T-helper 1 cell treated with Interleukin-12 subunit alpha and Interleukin-12 subunit beta and Interleukin-4 antibody, amounts not matched to agents 30 μg/mL and 1 μg/mL, for 36 hours (primary cell): Measurements from ENCODE around the gene CDH26.
"Not testable (repeated sequence)": the region's sequence is repeated elsewhere in the genome, so short reads cannot be mapped to it uniquely, and the experiment has no call there.

ENCODE experiments used
- H3K27ac Mint-ChIP-seq: one replicate; pipeline ENCODE4 v1.8.0; 2021; ENCODE audit warnings: mild to moderate bottlenecking, mixed read lengths
- H3K27me3 Mint-ChIP-seq: one replicate; pipeline ENCODE4 v1.8.0; 2021; ENCODE audit warnings: low read depth, mixed read lengths
- H3K36me3 Mint-ChIP-seq: one replicate; pipeline ENCODE4 v1.8.0; 2021; ENCODE audit warnings: low read depth, mixed read lengths
- H3K4me1 Mint-ChIP-seq: one replicate; pipeline ENCODE4 v1.8.0; 2021; ENCODE audit warnings: low read depth, mixed read lengths
- H3K4me3 Mint-ChIP-seq: one replicate; pipeline ENCODE4 v1.8.0; 2021; ENCODE audit warnings: mild to moderate bottlenecking, moderate library complexity, mixed read lengths
- H3K9me3 Mint-ChIP-seq: one replicate; pipeline ENCODE4 v1.8.0; 2021; ENCODE audit warnings: mixed read lengths

CDH26 gene

GRCh38 chr20:59949911-59950310 is 8.3 kb upstream of the CDH26 start:
- H3K27me3 Mint-ChIP-seq, result no peaks in the 10 kb centered on the region
- H3K27ac Mint-ChIP-seq, result no peak overlapping the region
- no peaks in the 10 kb centered on the region for H3K9me3 Mint-ChIP-seq
- H3K36me3 Mint-ChIP-seq, result peaks cover 4% of the 10 kb centered on the region
- H3K4me3 Mint-ChIP-seq, result no peak overlapping the region
- peaks cover 9% of the 10 kb centered on the region for H3K4me1 Mint-ChIP-seq

DNA sequence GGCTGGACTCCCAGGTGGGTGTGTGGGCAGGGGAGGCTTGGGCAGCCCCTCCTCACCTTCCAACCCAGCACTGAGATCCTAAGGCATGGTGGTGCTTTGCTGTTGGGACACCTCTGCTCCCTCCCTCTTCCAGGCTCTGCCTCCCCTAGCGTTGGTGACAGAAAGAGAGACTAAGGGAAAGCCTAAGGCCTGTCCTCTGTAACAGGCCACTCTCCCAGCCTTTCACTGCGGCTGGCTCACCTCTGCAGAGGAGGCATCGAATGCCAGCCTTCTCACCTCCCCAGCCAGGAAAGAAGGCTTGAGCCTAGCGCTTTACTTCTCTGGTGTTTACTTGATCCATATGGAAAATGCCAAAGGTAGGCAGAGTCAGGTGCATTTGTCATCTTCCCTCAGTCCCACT is 3.5 kb upstream of the CDH26 start:
- Mint-ChIP-seq H3K27ac (no peak overlapping the region), H3K36me3 (peaks cover 1% of the 10 kb centered on the region), H3K9me3 (no peaks in the 10 kb centered on the region), H3K4me3 (no peak overlapping the region), H3K4me1 (no peaks in the 10 kb centered on the region), H3K27me3 (no peaks in the 10 kb centered on the region)

- no peaks in the 10 kb centered on the region for H3K9me3 Mint-ChIP-seq
- H3K27ac Mint-ChIP-seq, result no peak overlapping the region
- no peak overlapping the region for H3K4me3 Mint-ChIP-seq
- H3K4me1 Mint-ChIP-seq, result no peaks in the 10 kb centered on the region
- H3K27me3 Mint-ChIP-seq, result no peaks in the 10 kb centered on the region
- H3K36me3 Mint-ChIP-seq, result peaks cover 1% of the 10 kb centered on the region
Measured at GRCh38 chr20:59955131-59955796, 3.0 kb upstream of the CDH26 start.

DNA sequence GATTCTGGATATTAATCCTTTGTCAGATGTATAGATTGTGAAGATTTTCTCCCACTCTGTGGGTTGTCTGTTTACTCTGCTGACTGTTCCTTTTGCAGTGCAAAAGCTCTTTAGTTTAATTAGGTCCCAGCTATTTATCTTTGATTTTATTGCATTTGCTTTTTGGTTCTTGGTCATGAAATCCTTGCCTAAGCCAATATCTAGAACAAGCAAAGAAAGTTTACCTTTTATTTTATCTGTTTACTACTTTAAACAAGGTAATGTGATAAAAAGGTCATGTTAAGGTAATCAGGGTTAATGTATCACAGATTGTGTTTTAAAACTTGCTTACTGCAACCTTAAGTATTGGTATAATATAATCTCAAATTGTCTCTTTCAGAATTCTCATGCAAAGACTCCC is 655 bp upstream of the CDH26 start:
- H3K36me3 Mint-ChIP-seq, H3K27ac Mint-ChIP-seq, H3K4me1 Mint-ChIP-seq, H3K27me3 Mint-ChIP-seq, H3K9me3 Mint-ChIP-seq, H3K4me3 Mint-ChIP-seq: not testable (repeated sequence)

- Mint-ChIP-seq H3K27ac (no peak overlapping the region), H3K9me3 (no peaks in the 10 kb centered on the region), H3K4me1 (no peaks in the 10 kb centered on the region), H3K27me3 (no peaks in the 10 kb centered on the region), H3K36me3 (no peaks in the 10 kb centered on the region), H3K4me3 (no peak overlapping the region)
Measured at GRCh38 chr20:59958626-59959025, 403 bp downstream of the CDH26 start.

DNA sequence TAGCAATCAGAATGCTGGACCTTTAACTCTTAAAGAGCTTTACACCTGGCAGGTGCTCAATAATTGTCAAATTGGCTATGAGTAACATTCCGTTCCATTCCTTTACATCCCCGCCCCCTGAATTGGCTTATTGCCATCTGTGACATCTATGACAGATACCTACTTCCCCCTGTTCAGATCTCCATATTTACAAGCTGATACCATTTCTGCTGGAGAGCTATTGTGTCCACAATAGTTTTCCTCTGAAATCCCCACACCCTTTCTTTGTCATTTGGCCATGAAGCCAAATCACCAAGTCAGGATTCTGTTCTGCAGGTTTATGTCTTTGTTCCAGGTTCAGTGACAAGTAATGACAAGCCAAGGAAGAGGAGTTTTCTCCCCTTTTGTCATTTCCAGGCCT is 3.2 kb downstream of the CDH26 start:
- no peaks in the 10 kb centered on the region for H3K36me3 Mint-ChIP-seq
- H3K4me3 Mint-ChIP-seq, result no peak overlapping the region
- H3K9me3 Mint-ChIP-seq, result no peaks in the 10 kb centered on the region
- no peaks in the 10 kb centered on the region for H3K4me1 Mint-ChIP-seq
- no peak overlapping the region for H3K27ac Mint-ChIP-seq
- H3K27me3 Mint-ChIP-seq, result no peaks in the 10 kb centered on the region

GRCh38 chr20:59962155-59962554 is 3.9 kb downstream of the CDH26 start:
- no peaks in the 10 kb centered on the region for H3K9me3 Mint-ChIP-seq
- no peaks in the 10 kb centered on the region for H3K4me1 Mint-ChIP-seq
- no peak overlapping the region for H3K27ac Mint-ChIP-seq
- no peaks in the 10 kb centered on the region for H3K36me3 Mint-ChIP-seq
- no peaks in the 10 kb centered on the region for H3K27me3 Mint-ChIP-seq
- H3K4me3 Mint-ChIP-seq, result no peak overlapping the region

DNA sequence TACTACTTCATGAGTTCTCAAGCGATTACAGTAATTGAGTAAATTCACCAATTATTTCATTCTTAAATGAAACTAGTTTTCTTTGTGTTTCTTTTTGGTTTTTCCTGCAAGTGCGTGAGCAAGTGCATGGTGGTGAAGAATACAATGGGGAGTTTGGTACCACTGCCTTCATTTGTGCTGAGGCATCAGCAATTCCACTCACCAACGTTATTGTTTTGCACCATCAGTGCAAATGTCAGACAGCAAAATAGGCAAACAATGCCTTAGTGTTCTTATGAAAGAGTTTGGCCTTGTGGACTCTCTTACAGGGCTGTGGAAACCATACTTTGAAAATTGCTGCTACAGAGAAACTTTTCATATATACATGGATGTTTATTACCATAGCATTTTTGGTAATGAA is 8.2 kb downstream of the CDH26 start:
- Mint-ChIP-seq H3K36me3 (no peaks in the 10 kb centered on the region), H3K27me3 (no peaks in the 10 kb centered on the region), H3K4me1 (no peaks in the 10 kb centered on the region), H3K4me3 (no peak overlapping the region), H3K9me3 (no peaks in the 10 kb centered on the region), H3K27ac (no peak overlapping the region)

- H3K4me3 Mint-ChIP-seq, result no peak overlapping the region
- no peaks in the 10 kb centered on the region for H3K36me3 Mint-ChIP-seq
- H3K4me1 Mint-ChIP-seq, result no peaks in the 10 kb centered on the region
- H3K9me3 Mint-ChIP-seq, result no peaks in the 10 kb centered on the region
- no peaks in the 10 kb centered on the region for H3K27me3 Mint-ChIP-seq
- no peak overlapping the region for H3K27ac Mint-ChIP-seq
Measured at GRCh38 chr20:59971428-59971827, 13.2 kb downstream of the CDH26 start.

GRCh38 chr20:59972037-59972801 is 14.0 kb downstream of the CDH26 start:
- no peak overlapping the region for H3K4me3 Mint-ChIP-seq
- H3K27ac Mint-ChIP-seq, result no peak overlapping the region
- H3K27me3 Mint-ChIP-seq, result no peaks in the 10 kb centered on the region
- no peaks in the 10 kb centered on the region for H3K9me3 Mint-ChIP-seq
- no peaks in the 10 kb centered on the region for H3K36me3 Mint-ChIP-seq
- H3K4me1 Mint-ChIP-seq, result no peaks in the 10 kb centered on the region

GRCh38 chr20:59976156-59976782 is 18.0 kb downstream of the CDH26 start:
- Mint-ChIP-seq H3K4me3 (no peak overlapping the region), H3K27ac (no peak overlapping the region), H3K36me3 (no peaks in the 10 kb centered on the region), H3K9me3 (no peaks in the 10 kb centered on the region), H3K4me1 (no peaks in the 10 kb centered on the region), H3K27me3 (no peaks in the 10 kb centered on the region)

- Mint-ChIP-seq H3K4me3 (no peak overlapping the region), H3K4me1 (no peaks in the 10 kb centered on the region), H3K27ac (no peak overlapping the region), H3K36me3 (no peaks in the 10 kb centered on the region), H3K27me3 (no peaks in the 10 kb centered on the region), H3K9me3 (no peaks in the 10 kb centered on the region)
Measured at GRCh38 chr20:59977086-59977485, 18.9 kb downstream of the CDH26 start.

DNA sequence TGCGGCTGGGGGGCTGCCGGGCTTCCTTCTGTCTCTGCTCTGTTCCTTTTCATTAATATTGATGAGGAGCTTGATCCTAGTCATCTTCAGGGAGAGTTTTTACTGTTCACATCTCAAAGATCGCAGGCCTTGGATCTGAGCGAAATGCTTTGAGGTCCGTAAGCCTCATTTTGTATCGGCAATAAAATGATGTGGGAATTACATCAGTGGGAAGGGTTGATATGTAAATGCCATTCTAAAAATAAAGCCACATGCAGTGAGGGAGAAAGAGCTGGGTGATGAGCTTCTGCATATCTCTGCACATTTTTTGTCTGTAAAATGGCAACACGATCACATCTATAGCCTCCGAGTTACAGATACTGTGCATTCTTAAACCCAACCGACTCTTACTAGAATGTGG is 24.9 kb downstream of the CDH26 start:
- no peak overlapping the region for H3K27ac Mint-ChIP-seq
- H3K36me3 Mint-ChIP-seq, result no peaks in the 10 kb centered on the region
- no peaks in the 10 kb centered on the region for H3K27me3 Mint-ChIP-seq
- no peaks in the 10 kb centered on the region for H3K4me1 Mint-ChIP-seq
- no peak overlapping the region for H3K4me3 Mint-ChIP-seq
- no peaks in the 10 kb centered on the region for H3K9me3 Mint-ChIP-seq

DNA sequence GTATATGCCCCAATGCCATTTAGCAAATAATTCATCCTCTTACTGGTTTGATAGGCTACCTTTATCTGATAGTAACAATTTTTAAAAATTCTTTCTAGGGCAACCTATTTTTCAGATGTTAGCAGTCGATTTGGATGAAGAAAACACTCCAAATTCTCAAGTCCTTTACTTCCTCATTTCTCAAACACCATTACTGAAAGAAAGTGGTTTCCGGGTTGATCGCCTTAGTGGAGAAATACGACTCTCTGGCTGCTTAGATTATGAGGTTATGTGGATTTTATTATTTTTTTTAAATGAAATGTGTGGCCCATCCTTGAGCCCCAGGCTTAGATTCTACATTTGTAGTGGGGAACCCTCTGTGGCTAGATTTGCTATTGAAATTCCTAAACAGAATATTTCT is 26.3 kb downstream of the CDH26 start:
- H3K4me3 Mint-ChIP-seq, result no peak overlapping the region

DNA sequence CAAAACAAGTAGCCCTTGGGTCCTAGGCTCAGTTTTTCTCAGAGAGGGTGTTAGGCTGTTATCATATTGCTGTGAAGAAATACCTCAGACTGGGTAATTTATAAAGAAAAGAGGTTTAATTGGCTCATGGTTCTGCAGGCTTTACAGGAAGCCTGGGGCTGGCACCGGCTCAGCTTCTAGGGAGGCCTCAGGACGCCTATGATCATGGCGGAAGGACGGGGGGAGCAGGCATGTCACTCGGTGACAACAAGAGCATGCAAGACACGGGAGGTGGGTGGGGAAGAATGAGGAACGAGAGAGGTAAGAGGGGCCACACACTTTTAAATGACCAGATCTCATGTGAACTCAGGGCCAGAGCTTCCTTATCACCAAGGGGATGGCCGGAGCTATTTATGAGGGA is 26.9 kb downstream of the CDH26 start:
- H3K9me3 Mint-ChIP-seq, result no peaks in the 10 kb centered on the region
- no peak overlapping the region for H3K4me3 Mint-ChIP-seq
- H3K27ac Mint-ChIP-seq, result no peak overlapping the region

More for the DNA sequence above, 26.3 kb downstream of the CDH26 start:
- Mint-ChIP-seq H3K9me3 (no peaks in the 10 kb centered on the region), H3K4me1 (no peaks in the 10 kb centered on the region), H3K27ac (no peak overlapping the region), H3K27me3 (no peaks in the 10 kb centered on the region), H3K36me3 (no peaks in the 10 kb centered on the region)

More for the DNA sequence above, 26.9 kb downstream of the CDH26 start:
- no peaks in the 10 kb centered on the region for H3K4me1 Mint-ChIP-seq
- no peaks in the 10 kb centered on the region for H3K27me3 Mint-ChIP-seq
- H3K36me3 Mint-ChIP-seq, result no peaks in the 10 kb centered on the region
